Measurements from ENCODE around the gene TMEM263.
"Not testable (repeated sequence)": the region's sequence is repeated elsewhere in the genome, so short reads cannot be mapped to it uniquely, and the experiment has no call there.

- TF ChIP-seq, protein P1, sequence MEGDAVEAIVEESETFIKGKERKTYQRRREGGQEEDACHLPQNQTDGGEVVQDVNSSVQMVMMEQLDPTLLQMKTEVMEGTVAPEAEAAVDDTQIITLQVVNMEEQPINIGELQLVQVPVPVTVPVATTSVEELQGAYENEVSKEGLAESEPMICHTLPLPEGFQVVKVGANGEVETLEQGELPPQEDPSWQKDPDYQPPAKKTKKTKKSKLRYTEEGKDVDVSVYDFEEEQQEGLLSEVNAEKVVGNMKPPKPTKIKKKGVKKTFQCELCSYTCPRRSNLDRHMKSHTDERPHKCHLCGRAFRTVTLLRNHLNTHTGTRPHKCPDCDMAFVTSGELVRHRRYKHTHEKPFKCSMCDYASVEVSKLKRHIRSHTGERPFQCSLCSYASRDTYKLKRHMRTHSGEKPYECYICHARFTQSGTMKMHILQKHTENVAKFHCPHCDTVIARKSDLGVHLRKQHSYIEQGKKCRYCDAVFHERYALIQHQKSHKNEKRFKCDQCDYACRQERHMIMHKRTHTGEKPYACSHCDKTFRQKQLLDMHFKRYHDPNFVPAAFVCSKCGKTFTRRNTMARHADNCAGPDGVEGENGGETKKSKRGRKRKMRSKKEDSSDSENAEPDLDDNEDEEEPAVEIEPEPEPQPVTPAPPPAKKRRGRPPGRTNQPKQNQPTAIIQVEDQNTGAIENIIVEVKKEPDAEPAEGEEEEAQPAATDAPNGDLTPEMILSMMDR (IDR thresholded peaks at IDR 0.05; ENCODE audit: low read depth, low read length): not testable (repeated sequence)
- not testable (repeated sequence) for TF ChIP-seq EZH2phosphoT487 (IDR thresholded peaks at IDR 0.05; ENCODE audit: low read depth)
Observed at GRCh38 chr12:106923594-106923993, 32.1 kb upstream of the TMEM263 start.
